ENCODE measurements around the gene DHTKD1.

The DHTKD1 gene, protein sequence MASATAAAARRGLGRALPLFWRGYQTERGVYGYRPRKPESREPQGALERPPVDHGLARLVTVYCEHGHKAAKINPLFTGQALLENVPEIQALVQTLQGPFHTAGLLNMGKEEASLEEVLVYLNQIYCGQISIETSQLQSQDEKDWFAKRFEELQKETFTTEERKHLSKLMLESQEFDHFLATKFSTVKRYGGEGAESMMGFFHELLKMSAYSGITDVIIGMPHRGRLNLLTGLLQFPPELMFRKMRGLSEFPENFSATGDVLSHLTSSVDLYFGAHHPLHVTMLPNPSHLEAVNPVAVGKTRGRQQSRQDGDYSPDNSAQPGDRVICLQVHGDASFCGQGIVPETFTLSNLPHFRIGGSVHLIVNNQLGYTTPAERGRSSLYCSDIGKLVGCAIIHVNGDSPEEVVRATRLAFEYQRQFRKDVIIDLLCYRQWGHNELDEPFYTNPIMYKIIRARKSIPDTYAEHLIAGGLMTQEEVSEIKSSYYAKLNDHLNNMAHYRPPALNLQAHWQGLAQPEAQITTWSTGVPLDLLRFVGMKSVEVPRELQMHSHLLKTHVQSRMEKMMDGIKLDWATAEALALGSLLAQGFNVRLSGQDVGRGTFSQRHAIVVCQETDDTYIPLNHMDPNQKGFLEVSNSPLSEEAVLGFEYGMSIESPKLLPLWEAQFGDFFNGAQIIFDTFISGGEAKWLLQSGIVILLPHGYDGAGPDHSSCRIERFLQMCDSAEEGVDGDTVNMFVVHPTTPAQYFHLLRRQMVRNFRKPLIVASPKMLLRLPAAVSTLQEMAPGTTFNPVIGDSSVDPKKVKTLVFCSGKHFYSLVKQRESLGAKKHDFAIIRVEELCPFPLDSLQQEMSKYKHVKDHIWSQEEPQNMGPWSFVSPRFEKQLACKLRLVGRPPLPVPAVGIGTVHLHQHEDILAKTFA

DNA sequence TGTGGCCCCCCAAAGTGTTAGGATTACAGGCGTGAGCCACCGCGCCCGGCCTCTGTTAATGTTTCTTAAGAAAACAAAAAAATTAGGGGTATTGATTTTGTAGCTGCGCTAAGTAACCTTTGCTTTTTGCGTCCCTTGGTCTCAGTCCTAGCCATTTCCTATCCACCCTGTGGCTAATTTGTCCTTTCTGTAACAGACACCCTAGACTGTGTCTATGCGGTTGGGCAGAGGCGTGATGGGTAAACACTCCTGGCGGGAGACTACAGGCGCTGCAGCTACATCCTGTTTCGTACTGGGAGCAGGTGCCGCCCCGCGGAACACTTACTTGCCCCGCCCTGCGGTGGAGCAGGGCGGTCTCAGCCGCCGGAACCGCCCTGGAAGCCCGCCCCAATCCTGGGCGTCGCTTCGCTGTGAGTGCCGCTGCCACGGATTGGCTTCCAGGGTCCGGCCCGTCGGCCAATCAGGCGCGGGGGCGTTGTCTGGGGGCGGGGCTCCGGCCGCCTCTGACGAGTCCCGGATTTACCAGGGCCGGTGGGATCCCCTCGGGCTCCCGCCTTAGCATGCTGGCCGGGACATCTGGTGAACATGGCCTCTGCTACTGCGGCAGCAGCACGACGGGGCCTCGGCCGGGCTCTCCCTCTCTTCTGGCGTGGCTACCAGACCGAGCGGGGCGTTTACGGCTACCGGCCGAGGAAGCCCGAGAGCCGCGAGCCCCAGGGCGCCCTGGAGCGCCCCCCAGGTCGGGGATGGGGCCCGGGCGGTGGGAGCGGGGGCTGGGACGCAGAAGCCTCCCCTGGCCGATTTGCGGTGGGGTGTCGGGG lies at the start of gene DHTKD1:
TSS of gene DHTKD1 (plus strand) at position 506 of the 821 bp plus-strand sequence. CDS start at position 586, 80 bp downstream.
- H3K36me3 ChIP-seq (ENCODE audit: control insufficient read depth, insufficient read depth, low read length), result no peaks in the 10 kb centered on the region
- H3K27me3 ChIP-seq (ENCODE audit: control insufficient read depth, insufficient read depth, low read length), result no peaks in the 10 kb centered on the region
- peaks cover 4% of the 10 kb centered on the region for H3K4me1 ChIP-seq (ENCODE audit: control insufficient read depth, insufficient read depth, low read length)
- H3K9ac ChIP-seq (ENCODE audit: low read depth, low read length), result peak within 1 kb of the TSS; percentile 65
- H3K9me3 ChIP-seq (ENCODE audit: control insufficient read depth, insufficient read depth, low read length), result no peaks in the 10 kb centered on the region
- peak within 1 kb of the TSS; percentile 75 for H3K4me3 ChIP-seq (ENCODE audit: low read depth, low read length)

DNA sequence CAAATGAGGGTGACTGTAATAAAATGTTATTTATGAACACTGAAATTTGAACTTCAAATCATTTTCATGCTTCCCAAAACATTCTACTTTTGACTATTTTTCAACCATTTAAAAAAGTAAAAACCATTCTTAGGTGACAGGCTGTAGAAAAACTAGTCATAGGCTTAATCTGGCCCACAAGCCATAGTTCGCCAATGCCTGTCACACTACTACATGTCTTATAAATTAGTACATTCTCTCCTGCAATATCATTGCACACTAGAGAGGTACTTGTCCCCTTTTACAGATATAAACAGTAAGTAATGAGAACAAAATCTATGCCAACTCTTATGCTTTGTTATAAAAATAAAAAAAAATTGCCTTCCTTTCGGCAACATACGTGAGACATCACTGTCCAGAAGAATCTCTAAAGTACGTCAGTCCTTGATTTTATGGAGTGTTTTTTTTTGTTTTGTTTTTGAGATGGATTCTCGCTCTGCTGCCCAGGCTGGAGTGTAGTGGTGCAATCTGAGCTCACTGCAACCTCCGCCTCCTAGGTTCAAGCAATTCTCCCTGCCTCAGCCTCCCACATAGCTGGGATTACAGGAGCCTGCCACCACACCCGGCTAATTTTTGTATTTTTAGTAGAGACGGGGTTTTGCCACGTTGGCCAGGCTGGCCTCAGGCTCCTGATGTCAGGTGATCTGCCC lies 49.3 kb upstream of the DHTKD1 start:
- H3K36me3 ChIP-seq (ENCODE audit: control insufficient read depth, insufficient read depth, low read length), result no peaks in the 10 kb centered on the region
- no peak overlapping the region for H3K9ac ChIP-seq (ENCODE audit: low read depth, low read length)
- no peaks in the 10 kb centered on the region for H3K9me3 ChIP-seq (ENCODE audit: control insufficient read depth, insufficient read depth, low read length)
- H3K4me1 ChIP-seq (ENCODE audit: control insufficient read depth, insufficient read depth, low read length), result no peaks in the 10 kb centered on the region
- H3K27me3 ChIP-seq (ENCODE audit: control insufficient read depth, insufficient read depth, low read length), result no peaks in the 10 kb centered on the region
- H3K4me3 ChIP-seq (ENCODE audit: low read depth, low read length), result no peak overlapping the region

DNA sequence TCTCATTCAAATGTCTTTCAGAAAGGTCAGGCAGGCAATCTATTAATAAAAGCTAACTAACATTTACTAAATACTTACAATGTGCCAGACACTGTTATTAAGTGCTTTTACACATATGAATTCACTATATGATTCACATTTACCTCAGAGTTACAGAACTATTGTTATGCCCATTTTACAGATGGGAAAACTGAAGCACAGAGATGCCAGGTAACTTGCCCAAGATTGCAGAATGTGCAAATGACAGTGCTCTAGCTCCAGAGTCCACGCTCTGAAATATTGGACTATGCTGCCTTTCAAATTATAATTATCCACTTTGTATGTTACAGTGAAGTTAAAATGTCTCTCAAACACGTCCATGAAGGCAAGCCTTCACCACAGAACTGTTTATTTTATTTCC lies 48.2 kb upstream of the DHTKD1 start:
- Histone ChIP-seq H3K27me3 (ENCODE audit: control insufficient read depth, insufficient read depth, low read length) (no peaks in the 10 kb centered on the region), H3K4me3 (ENCODE audit: low read depth, low read length) (no peak overlapping the region), H3K36me3 (ENCODE audit: control insufficient read depth, insufficient read depth, low read length) (no peaks in the 10 kb centered on the region), H3K9me3 (ENCODE audit: control insufficient read depth, insufficient read depth, low read length) (no peaks in the 10 kb centered on the region), H3K9ac (ENCODE audit: low read depth, low read length) (no peak overlapping the region), H3K4me1 (ENCODE audit: control insufficient read depth, insufficient read depth, low read length) (no peaks in the 10 kb centered on the region)

DNA sequence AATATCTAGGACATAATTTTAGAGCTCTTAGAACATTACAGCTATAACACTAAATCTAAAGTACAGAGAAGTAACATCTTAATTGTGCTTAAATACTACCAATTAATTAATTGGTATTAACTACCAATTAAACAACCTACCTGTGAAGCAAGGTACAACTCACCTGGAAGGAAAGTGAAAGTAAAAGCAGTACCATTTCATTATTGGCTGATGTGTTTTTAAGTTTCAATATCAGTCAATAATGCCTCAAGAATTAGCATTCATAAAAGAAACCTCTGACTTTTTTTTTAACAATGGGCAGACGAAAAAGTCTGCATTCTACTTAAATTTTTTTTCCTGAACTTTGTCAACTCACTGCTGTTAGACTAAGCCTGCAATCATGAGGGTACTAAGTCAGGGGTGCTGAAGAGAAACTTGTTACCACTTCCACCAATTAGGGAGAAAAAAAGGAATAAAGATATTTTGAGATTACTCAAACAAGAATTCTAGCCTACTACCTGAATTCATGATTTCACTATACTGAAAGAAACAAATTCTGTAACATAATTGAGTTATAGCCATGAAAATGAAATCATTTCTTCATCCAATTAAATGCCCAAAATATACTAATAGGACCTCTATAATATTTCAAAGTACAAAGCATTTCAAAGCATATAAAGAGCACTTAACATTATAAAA lies 46.0 kb upstream of the DHTKD1 start:
- no peaks in the 10 kb centered on the region for H3K9me3 ChIP-seq (ENCODE audit: control insufficient read depth, insufficient read depth, low read length)
- H3K4me1 ChIP-seq (ENCODE audit: control insufficient read depth, insufficient read depth, low read length), result no peaks in the 10 kb centered on the region
- H3K4me3 ChIP-seq (ENCODE audit: low read depth, low read length), result no peak overlapping the region
- H3K9ac ChIP-seq (ENCODE audit: low read depth, low read length), result no peak overlapping the region
- no peaks in the 10 kb centered on the region for H3K27me3 ChIP-seq (ENCODE audit: control insufficient read depth, insufficient read depth, low read length)
- H3K36me3 ChIP-seq (ENCODE audit: control insufficient read depth, insufficient read depth, low read length), result no peaks in the 10 kb centered on the region

DNA sequence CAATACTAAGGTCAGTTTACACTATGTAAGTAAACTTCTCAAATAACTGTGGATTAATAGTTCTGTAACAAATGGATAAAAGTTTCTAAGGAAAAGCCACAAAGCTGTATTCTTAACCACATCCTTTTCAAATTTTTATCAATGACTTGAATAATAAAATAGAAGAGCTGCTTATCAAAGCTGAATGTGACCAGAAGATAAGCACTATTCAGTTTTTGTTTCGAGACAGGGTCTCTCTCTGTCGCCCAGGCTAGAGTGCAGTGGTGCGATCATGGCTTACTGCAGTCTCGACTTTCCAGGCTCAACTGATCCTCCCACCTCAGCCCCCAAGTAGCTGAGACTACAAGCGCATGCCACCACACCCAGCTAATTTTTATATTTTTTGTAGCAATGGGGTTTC lies 43.2 kb upstream of the DHTKD1 start:
- Histone ChIP-seq H3K4me1 (ENCODE audit: control insufficient read depth, insufficient read depth, low read length) (no peaks in the 10 kb centered on the region), H3K4me3 (ENCODE audit: low read depth, low read length) (no peak overlapping the region), H3K9ac (ENCODE audit: low read depth, low read length) (no peak overlapping the region), H3K27me3 (ENCODE audit: control insufficient read depth, insufficient read depth, low read length) (no peaks in the 10 kb centered on the region), H3K36me3 (ENCODE audit: control insufficient read depth, insufficient read depth, low read length) (no peaks in the 10 kb centered on the region), H3K9me3 (ENCODE audit: control insufficient read depth, insufficient read depth, low read length) (no peaks in the 10 kb centered on the region)

DNA sequence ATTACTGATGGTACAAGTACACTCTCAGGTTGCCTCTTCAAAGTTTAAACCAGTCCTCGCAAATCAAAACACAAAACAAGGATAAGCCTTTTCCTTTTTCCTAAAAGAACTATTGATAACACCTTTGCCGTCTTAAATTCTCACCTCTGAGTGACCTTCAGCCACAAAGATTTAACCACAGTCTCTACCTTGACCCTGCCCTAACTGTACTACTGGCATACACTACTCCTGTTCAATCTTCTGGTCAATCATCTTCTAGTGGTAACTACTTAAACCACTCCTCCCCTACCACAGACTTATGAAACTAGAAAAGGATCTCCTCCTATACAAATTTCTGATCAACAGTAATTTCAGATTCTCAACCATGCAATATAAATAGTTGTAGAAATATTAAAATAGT lies 41.2 kb upstream of the DHTKD1 start:
- no peaks in the 10 kb centered on the region for H3K36me3 ChIP-seq (ENCODE audit: control insufficient read depth, insufficient read depth, low read length)
- H3K27me3 ChIP-seq (ENCODE audit: control insufficient read depth, insufficient read depth, low read length), result no peaks in the 10 kb centered on the region
- H3K4me3 ChIP-seq (ENCODE audit: low read depth, low read length), result no peak overlapping the region
- H3K9me3 ChIP-seq (ENCODE audit: control insufficient read depth, insufficient read depth, low read length), result no peaks in the 10 kb centered on the region
- H3K9ac ChIP-seq (ENCODE audit: low read depth, low read length), result no peak overlapping the region
- H3K4me1 ChIP-seq (ENCODE audit: control insufficient read depth, insufficient read depth, low read length), result no peaks in the 10 kb centered on the region

DNA sequence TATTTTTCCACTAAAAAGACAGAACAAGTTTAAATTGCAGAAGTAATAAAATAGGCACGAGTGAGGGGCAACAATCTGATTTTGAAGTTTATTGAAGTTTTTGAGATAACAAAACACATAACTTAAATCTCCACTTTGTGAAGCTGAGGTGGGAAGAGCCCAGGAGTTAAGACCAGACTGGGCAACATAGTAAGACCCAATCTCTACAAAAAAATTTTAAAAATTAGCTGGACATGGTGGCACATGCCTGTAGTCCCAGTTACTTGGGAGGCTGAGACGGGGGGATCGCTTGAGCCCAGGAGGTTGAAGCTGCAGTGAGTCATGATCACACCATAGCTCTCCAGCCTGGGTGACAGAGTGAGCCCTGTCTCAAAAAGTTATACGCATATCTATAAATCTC lies 37.4 kb upstream of the DHTKD1 start:
- no peaks in the 10 kb centered on the region for H3K9me3 ChIP-seq (ENCODE audit: control insufficient read depth, insufficient read depth, low read length)
- H3K27me3 ChIP-seq (ENCODE audit: control insufficient read depth, insufficient read depth, low read length), result no peaks in the 10 kb centered on the region
- H3K4me3 ChIP-seq (ENCODE audit: low read depth, low read length), result no peak overlapping the region
- H3K9ac ChIP-seq (ENCODE audit: low read depth, low read length), result no peak overlapping the region
- H3K36me3 ChIP-seq (ENCODE audit: control insufficient read depth, insufficient read depth, low read length), result no peaks in the 10 kb centered on the region
- H3K4me1 ChIP-seq (ENCODE audit: control insufficient read depth, insufficient read depth, low read length), result no peaks in the 10 kb centered on the region

DNA sequence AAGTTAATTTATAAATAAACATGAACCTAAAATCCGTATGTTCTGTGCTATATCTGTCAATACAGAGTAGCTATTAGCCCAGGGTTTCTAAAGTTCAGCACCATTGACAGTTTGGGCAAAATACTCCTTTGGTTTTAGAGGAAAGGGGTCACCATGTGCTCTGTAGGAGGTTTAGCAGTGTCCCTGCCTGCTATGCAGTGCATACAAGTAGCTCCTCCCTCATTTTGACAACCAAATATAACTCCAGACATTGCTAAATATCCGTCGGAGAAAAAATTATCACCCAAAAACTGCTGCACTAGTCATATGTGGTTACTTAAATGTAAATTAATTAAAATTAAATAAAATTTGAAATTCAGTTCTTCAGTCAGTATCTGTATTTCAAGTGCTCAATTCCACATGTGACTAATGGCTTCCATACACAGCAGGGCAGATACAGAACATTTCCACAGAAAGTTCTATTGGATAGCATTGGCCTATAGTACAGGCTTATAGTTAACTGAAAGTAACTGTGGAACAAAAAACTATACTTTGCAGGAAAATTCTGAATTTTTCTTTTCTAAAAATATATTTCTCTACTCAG lies 32.6 kb upstream of the DHTKD1 start:
- Histone ChIP-seq H3K27me3 (ENCODE audit: control insufficient read depth, insufficient read depth, low read length) (no peaks in the 10 kb centered on the region), H3K36me3 (ENCODE audit: control insufficient read depth, insufficient read depth, low read length) (no peaks in the 10 kb centered on the region), H3K4me3 (ENCODE audit: low read depth, low read length) (no peak overlapping the region), H3K9me3 (ENCODE audit: control insufficient read depth, insufficient read depth, low read length) (no peaks in the 10 kb centered on the region), H3K9ac (ENCODE audit: low read depth, low read length) (no peak overlapping the region), H3K4me1 (ENCODE audit: control insufficient read depth, insufficient read depth, low read length) (peaks cover 1% of the 10 kb centered on the region)

DNA sequence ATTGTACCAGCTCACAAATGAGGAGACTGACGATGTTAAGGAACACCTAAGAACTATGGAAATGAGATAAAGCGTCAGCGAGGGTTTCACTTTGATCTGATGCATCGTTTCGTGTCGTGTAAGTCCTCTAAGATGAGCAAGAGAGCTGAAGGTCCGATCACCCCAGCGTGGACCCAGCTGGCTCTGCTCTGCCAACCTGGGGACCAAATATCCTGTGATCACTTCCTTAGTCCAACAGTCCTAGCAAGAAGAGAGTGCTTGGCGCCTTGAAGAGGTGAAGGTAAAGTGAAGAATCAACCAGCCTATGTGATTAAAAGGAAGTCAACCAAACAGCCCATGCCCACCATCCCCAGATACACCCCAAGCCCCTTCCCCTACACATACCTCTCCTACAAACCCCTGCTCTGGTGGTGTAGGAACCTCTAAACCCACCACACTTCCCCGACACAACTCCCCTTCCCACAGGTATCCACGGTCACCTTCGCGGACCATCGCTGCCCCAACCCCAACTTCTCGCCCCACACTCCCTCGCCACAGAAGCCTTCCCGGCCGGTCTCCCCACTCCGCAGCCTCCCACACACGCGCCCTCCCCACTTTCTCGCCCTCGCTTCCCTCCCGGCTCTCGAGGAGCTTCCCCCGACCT lies 26.9 kb upstream of the DHTKD1 start:
- Histone ChIP-seq H3K4me1 (ENCODE audit: control insufficient read depth, insufficient read depth, low read length) (peaks cover 8% of the 10 kb centered on the region), H3K36me3 (ENCODE audit: control insufficient read depth, insufficient read depth, low read length) (no peaks in the 10 kb centered on the region), H3K9ac (ENCODE audit: low read depth, low read length) (peak overlapping the region; percentile 91), H3K27me3 (ENCODE audit: control insufficient read depth, insufficient read depth, low read length) (no peaks in the 10 kb centered on the region), H3K9me3 (ENCODE audit: control insufficient read depth, insufficient read depth, low read length) (no peaks in the 10 kb centered on the region), H3K4me3 (ENCODE audit: low read depth, low read length) (peak overlapping the region; percentile 79)

DNA sequence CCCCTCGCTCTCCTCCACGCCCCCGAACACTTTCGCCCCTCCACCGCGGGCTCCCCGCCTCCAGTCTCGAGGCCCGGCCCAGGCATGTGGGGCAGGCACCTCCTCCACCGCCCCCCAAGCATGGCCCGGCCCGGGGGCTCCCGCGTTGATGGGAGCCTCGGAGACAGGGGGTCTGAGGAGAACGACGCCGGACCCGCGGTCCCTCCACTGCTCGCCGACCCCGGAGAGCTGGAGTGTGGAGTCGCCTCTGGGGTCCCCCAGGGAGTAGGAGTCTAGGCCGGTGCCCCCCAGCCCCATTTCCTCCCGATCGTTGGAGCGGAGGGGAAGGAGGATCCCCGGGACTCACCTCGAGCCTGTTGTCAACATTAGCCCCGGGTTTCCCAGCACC lies 26.4 kb upstream of the DHTKD1 start:
- peaks cover 8% of the 10 kb centered on the region for H3K4me1 ChIP-seq (ENCODE audit: control insufficient read depth, insufficient read depth, low read length)
- no peaks in the 10 kb centered on the region for H3K9me3 ChIP-seq (ENCODE audit: control insufficient read depth, insufficient read depth, low read length)
- peak overlapping the region; percentile 91 for H3K9ac ChIP-seq (ENCODE audit: low read depth, low read length)
- no peaks in the 10 kb centered on the region for H3K36me3 ChIP-seq (ENCODE audit: control insufficient read depth, insufficient read depth, low read length)
- peak overlapping the region; percentile 79 for H3K4me3 ChIP-seq (ENCODE audit: low read depth, low read length)
- no peaks in the 10 kb centered on the region for H3K27me3 ChIP-seq (ENCODE audit: control insufficient read depth, insufficient read depth, low read length)
